HepG2 (cell line): ENCODE results near the gene ZCWPW2.

ENCODE experiments used
- CTCF ChIP-seq: sonication (generic); formaldehyde crosslinking; IDR thresholded peaks from 2 replicates; pipeline ENCODE4 v1.5.0; 2020; ENCODE audit warnings: mild to moderate bottlenecking, missing genetic modification reagents, moderate library complexity
- NR1H2 ChIP-seq: sonication (generic); formaldehyde crosslinking; IDR thresholded peaks from 2 replicates; pipeline ENCODE4 v1.8.1; 2022; ENCODE audit warnings: low read depth, missing genetic modification reagents, borderline replicate concordance
- PTBP1 ChIP-seq: fragments of 200-400 bp; formaldehyde crosslinking; IDR thresholded peaks from 2 replicates; pipeline ENCODE4 v1.6.1; 2018; ENCODE audit warnings: low read length, low read depth; ENCODE audit not compliant: poor library complexity, severe bottlenecking
- RARA ChIP-seq: IDR thresholded peaks from 2 replicates; pipeline ENCODE4 v1.6.1; 2016; ENCODE audit warnings: missing genetic modification reagents, missing compliant biosample characterization
- SMAD3 ChIP-seq: sonication (generic); formaldehyde crosslinking; IDR thresholded peaks from 2 replicates; pipeline ENCODE4 v1.4.0; 2020; ENCODE audit warnings: missing genetic modification reagents
- ZBTB7A ChIP-seq: sonication (generic); formaldehyde crosslinking; IDR thresholded peaks from 2 replicates; pipeline ENCODE4 v1.8.0; 2022; ENCODE audit warnings: mild to moderate bottlenecking, missing genetic modification reagents
- ZNF282 ChIP-seq: fragments of 450-650 bp; IDR thresholded peaks from 2 replicates; pipeline ENCODE4 v1.6.1; 2018; ENCODE audit not compliant: partially characterized antibody
- ZNF724P ChIP-seq: sonication (generic); formaldehyde crosslinking; IDR thresholded peaks from 2 replicates; pipeline ENCODE4 v1.8.0; 2022; ENCODE audit warnings: missing genetic modification reagents, borderline replicate concordance
- TF ChIP-seq, protein P1 (sequence below), 2 experiments: sonication (generic) in 1 of 2; formaldehyde crosslinking in 1 of 2; IDR thresholded peaks; 2 replicates each; pipeline versions ENCODE4 v1.4.0 to v1.6.1; 2018 to 2020; ENCODE audit warnings: missing genetic modification reagents in 2 of 2, borderline replicate concordance in 1 of 2, low read depth in 1 of 2, mild to moderate bottlenecking in 1 of 2, missing biosample characterization in 1 of 2
- TF ChIP-seq, protein P2 (sequence below), 2 experiments: IDR thresholded peaks; 2 replicates each; pipeline ENCODE4 v1.6.1; 2011 to 2012; ENCODE audit warnings: low read length in 2 of 2, borderline replicate concordance in 1 of 2, low read depth in 1 of 2, mild to moderate bottlenecking in 1 of 2, moderate library complexity in 1 of 2
- TF ChIP-seq, protein P3 (sequence below): IDR thresholded peaks from 2 replicates; pipeline ENCODE4 v1.6.1; 2016

- TF ChIP-seq, protein P1, sequence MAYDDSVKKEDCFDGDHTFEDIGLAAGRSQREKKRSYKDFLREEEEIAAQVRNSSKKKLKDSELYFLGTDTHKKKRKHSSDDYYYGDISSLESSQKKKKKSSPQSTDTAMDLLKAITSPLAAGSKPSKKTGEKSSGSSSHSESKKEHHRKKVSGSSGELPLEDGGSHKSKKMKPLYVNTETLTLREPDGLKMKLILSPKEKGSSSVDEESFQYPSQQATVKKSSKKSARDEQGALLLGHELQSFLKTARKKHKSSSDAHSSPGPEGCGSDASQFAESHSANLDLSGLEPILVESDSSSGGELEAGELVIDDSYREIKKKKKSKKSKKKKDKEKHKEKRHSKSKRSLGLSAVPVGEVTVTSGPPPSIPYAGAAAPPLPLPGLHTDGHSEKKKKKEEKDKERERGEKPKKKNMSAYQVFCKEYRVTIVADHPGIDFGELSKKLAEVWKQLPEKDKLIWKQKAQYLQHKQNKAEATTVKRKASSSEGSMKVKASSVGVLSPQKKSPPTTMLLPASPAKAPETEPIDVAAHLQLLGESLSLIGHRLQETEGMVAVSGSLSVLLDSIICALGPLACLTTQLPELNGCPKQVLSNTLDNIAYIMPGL (CRISPR knock-in tag; IDR thresholded peaks at IDR 0.05; ENCODE audit: borderline replicate concordance in 1 of 2, low read depth in 1 of 2), result no peak
- TF ChIP-seq ZNF282, result no peak
- TF ChIP-seq CTCF (CRISPR knock-in tag), result no peak
- no peak for TF ChIP-seq PTBP1
- no peak for TF ChIP-seq ZBTB7A (CRISPR knock-in tag)
- TF ChIP-seq, protein P2, sequence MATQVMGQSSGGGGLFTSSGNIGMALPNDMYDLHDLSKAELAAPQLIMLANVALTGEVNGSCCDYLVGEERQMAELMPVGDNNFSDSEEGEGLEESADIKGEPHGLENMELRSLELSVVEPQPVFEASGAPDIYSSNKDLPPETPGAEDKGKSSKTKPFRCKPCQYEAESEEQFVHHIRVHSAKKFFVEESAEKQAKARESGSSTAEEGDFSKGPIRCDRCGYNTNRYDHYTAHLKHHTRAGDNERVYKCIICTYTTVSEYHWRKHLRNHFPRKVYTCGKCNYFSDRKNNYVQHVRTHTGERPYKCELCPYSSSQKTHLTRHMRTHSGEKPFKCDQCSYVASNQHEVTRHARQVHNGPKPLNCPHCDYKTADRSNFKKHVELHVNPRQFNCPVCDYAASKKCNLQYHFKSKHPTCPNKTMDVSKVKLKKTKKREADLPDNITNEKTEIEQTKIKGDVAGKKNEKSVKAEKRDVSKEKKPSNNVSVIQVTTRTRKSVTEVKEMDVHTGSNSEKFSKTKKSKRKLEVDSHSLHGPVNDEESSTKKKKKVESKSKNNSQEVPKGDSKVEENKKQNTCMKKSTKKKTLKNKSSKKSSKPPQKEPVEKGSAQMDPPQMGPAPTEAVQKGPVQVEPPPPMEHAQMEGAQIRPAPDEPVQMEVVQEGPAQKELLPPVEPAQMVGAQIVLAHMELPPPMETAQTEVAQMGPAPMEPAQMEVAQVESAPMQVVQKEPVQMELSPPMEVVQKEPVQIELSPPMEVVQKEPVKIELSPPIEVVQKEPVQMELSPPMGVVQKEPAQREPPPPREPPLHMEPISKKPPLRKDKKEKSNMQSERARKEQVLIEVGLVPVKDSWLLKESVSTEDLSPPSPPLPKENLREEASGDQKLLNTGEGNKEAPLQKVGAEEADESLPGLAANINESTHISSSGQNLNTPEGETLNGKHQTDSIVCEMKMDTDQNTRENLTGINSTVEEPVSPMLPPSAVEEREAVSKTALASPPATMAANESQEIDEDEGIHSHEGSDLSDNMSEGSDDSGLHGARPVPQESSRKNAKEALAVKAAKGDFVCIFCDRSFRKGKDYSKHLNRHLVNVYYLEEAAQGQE (IDR thresholded peaks at IDR 0.05; ENCODE audit: borderline replicate concordance in 1 of 2, low read depth in 1 of 2, low read length in 2 of 2), result no peak
- TF ChIP-seq RARA (CRISPR knock-in tag), result no peak
- TF ChIP-seq, protein P3, sequence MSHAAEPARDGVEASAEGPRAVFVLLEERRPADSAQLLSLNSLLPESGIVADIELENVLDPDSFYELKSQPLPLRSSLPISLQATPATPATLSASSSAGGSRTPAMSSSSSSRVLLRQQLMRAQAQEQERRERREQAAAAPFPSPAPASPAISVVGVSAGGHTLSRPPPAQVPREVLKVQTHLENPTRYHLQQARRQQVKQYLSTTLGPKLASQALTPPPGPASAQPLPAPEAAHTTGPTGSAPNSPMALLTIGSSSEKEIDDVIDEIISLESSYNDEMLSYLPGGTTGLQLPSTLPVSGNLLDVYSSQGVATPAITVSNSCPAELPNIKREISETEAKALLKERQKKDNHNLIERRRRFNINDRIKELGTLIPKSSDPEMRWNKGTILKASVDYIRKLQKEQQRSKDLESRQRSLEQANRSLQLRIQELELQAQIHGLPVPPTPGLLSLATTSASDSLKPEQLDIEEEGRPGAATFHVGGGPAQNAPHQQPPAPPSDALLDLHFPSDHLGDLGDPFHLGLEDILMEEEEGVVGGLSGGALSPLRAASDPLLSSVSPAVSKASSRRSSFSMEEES (CRISPR knock-in tag), result no peak
- TF ChIP-seq NR1H2, result no peak
- TF ChIP-seq SMAD3 (CRISPR knock-in tag), result no peak
- no peak for TF ChIP-seq ZNF724P (CRISPR knock-in tag)
These were observed 100.9 kb downstream of the ZCWPW2 start for GRCh38 chr3:28449398-28449797.
